Stimulated activated CD8-positive, alpha-beta memory T cell treated with anti-CD3 and anti-CD28 coated beads, Interleukin-12 subunit alpha, Interleukin-12 subunit beta, amount 100 ng/mL, for 24 hours (primary cell): Measurements from ENCODE around the gene MIEF1.
"Not testable (repeated sequence)": the region's sequence is repeated elsewhere in the genome, so short reads cannot be mapped to it uniquely, and the experiment has no call there.

ENCODE experiments used
- DNase-seq: peaks from one replicate; pipeline ENCODE4 v3.0.0-alpha.2; 2020; ENCODE audit errors: extremely low read depth

The MIEF1 gene

DNA sequence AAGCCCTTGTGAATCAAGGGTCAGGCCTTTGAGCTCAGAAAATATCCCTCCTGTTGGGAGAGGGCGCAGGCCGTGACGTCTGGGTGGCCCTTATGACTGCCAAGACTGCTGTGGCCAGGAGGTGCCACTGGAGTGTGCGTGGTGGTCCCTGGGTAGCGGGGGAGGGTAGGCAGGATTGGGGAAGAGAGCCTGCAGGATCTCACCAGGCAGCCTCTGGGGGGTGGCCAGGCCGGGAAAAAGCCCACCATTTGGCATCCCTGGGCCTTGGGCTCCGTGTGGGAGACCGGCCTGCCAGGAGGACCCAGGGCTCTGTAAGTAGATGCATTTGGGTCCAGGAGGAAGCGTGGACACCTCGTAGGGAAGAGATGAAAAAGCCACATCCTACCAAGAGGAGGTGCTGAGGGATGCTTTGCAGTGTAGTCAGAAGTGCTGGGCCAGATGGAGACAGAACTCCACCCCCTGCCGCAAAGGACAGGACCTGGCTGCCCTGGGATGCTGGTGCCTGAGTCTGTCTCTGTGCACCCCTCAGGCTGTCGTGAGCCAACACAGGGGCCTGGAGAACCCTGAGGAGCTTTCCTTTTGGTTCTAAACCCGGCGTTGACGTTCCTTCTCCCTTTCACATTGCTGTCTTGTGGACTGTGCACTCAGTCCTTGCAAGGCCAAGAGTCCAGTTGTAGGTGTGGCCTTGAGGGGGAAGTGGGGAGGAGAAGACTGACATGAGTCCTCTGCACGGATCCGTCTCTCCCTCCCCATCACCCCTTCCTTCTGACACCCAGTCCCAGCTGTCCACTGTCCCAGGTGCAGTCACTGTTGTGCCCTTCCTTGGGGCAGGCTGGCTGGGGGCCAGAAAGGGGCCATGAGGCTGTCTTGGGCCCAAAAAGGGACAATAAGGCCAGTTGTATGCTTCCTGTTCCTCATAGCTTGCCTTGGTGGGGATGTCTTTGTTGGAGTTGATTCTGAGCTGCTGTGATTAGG, 12.7 kb upstream of the MIEF1 start:
- DNase-seq, result no peak

DNA sequence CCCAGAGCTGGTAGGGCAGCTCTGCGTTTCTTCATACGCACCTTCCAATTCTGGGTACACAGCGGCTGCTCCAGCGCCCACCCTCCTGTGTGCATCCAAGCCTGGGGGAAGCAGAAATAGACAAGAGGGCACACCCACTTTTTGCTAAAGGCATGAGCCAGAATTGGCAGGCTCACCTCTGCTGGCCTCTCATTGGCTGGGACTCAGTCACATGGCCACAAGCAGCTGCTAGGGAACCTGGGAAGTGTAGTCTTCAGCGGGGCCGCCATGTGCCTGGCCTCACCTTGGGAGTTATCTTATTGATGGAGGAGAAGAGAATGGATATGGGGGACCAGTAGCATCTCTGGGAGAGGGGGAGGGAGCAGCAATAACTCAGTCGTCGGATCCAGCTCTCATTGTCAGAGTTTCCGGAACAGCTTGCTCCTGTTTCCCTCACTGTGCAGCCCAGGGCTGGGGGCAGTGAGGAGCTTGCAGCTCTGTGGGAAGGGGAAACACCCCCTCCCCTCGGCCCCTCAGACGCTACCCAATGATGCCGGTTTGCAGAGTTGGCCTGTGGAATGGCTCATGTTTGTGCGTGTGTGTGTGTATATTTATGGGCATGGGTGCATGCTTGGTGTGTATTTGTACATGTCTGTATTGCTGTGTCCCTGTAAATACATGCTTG, 11.8 kb upstream of the MIEF1 start:
- DNase-seq, result peak; percentile 62

DNA sequence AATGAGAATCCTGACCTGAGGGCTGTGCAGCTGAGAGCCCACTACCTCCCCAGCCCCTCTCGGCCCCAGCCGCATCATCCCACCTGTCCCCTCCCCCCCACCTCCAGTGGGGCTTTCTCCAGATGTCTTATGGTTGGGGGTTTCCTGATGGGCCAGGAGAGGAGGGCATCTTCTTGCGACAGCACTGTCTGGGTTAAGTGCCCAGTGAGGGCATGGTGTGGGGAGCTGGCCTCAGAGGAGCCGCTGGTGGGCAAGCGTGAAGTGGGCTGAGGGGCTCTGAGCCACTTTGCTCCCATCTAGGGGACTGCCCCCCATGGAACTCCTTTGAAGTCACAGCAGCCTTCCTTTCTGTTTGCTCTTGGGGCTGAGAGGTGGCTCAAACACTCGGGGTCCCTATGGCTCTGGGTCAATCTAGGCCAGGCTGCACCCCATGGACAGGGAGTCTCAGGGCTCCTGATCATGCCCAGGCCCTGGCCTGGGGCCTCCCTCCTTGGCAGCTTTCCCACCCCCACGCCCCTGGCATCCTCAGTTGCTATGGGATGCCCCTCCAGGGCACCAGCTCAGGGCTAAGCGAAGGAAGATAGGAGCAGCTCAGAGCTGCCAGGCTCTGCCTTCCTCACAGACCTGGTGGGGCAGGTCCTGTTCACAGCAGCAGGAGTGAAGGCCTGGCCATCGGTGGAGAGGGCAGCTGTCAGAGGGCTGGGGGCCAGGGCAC, 11.0 kb upstream of the MIEF1 start:
- no peak for DNase-seq

DNA sequence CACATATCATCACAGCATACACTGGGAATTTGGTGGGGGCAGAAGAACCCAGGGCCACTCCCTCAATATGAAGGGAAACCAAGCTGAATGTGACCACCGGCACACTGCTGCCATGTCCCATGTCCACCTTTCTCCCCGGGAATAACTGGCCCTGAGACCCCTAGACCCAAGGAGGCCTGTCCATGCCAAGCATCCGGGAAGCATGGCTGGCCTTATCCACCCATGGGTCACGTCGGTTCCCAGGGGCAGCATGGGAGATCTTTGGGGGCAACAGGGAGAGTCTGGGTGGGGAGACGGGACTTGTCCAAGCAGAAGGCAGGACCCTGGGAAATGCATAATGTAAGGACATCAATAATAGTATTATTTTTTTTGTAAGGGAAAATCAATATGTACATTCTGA, 10.4 kb upstream of the MIEF1 start:
- DNase-seq, result no peak

GRCh38 chr22:39492186-39492585, 9.9 kb upstream of the MIEF1 start:
- DNase-seq, result no peak

DNA sequence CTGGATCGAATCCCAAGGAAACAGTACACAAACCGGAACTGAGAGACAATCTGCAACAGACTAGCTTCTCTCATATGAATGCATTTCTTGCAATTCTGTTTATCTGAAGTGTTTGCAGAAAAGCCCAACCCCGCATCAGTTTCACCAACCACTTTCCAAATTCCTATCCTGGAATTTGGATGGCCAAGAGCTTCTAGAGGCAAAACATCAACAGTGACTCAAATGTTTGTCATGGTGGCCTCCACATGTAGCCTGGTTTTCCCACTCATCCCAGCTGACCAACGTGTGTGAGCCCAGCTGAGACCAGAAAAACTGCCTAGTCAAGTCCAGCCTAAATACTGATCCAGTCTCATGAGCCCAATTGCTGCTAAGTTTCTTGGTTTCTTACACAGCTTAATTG, 8.3 kb upstream of the MIEF1 start:
- no peak for DNase-seq

DNA sequence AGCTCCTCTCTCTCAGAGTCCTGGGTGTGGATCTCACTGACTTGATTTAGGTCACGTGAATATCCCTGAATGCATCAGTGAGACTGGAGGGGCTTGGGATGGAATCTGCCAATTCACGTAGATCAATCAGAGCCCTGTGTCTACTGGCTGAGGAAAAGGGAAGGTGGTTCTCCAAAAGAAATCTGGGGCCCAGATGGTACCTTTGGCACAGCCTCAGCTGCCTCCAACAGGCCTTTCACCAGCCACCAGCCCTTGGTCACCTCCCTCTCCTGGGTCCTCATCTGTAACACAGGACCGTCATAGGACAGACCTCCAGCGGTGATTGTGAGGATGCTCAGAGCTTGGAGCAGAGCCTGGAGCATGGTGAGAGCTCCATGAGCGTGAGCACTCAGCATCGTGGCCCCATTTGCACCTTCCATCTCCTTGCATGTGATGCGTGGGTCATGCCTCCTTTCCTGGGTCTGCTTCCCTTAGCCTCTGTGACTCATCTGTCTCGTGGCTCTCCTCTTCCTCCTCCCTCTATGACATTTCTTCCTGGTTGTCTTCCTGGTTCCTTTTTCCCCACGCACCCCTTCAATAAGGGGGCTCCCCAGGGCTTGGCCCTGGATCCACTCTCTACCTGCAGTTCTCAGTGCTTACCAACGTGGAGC, 7.5 kb upstream of the MIEF1 start:
- no peak for DNase-seq

DNA sequence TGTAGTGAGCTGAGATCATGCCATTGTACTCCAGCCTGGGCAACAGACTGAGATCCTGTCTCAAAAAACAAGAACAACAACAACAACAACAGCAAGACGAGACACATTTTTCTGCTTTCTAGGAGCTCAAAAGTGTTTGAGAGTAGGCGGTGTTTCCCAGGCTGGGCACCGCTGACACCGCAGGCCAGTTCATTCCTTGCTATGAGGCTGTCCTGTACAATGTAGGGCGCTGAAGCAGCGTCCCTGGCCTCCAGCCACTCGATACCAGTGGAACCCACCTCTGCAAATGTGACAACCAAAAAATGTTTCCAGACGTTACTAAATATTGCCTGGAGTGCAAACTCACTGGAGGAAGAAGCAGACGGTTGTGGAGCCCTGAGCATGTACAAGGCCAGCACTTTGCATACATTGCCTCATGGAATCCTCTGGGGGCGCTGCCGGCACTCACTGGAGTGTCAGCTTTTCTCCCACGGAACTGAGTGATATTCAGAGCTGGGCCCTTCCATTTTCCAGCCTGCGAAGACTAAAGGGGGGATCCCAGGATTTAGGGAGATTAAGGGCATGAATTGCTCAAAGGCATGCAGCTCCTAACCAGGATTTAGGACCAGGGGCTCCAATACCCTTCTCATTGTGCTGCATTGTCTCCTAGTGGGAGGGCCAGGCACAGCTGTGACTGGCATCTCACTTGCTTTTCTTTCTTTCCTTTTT, 5.8 kb upstream of the MIEF1 start:
- no peak for DNase-seq

DNA sequence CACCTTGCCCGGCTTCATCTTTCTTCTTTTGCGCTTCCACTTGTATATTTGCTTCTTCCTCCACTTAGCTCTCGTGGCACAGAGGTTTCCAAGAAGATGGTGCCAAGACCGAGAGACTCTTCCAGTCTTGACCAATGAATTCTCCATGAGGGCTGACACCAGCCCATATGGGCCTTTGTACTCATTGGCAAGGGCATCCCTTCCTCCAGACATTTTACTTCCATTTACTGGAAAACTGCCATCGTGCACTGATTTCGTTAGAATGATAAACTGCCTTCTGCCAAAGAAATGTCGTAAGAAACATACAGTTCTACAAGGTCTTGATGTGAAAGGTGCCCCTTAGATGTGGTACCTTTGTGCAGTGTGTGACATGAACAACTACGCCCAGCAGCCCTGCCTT, 4.7 kb upstream of the MIEF1 start:
- DNase-seq, result no peak

DNA sequence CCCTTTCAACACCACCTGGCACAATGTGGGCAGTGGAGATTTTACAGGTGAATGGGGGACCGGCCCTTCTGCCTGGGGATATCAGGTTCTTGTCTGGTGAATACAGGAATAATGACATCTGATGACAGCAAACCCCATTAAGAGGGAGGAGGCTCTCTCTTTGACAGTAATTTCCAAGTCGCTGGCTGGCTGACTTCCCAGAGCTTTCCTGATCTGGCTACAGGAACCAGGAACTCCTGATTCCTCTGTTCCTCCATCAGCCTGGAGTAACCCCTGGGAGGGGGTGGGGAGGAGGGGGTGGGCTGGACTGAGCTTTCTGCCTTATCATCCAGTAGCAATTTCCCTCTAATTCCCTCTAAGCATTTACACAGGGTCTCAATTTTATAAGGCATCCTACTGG, 3.7 kb upstream of the MIEF1 start:
- no peak for DNase-seq

DNA sequence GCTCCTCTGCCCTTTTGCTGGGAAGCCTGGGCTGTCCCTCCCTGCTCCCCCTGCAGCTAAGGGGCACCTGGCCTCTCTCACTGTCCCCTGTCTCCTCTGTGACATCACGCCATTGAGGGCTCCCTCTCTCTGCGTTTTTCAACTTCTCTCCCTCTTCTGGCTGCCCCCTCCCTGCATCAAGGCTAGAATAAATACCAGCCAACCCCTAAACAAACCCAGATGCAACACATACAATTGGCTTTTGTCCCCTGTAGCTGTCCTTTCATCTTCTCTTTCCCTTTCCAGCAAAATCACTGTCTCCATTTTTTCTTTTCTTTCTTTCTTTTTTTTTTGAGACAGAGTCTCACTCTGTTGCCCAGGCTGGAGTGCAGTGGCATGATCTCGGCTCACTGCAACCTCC, 3.3 kb upstream of the MIEF1 start:
- no peak for DNase-seq

DNA sequence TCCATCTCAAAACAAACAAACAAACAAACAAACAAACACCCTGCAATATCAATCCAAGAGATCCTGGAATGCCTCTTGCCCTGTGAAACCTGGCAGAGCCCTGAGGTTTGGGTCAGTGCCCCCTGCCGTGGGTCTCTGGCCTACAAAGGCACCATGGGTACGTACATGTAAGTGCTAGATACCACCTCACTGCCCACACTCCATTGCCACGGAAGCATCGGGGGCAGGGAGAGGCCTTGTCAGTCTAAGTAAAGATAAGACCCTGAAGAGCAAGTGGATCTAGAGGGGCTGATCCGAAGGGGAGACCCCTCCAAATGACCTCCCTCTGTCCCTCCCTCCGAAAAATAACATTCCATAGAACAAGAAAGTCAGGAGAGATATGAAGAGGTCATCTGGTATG, 2.0 kb upstream of the MIEF1 start:
- DNase-seq, result no peak

DNA sequence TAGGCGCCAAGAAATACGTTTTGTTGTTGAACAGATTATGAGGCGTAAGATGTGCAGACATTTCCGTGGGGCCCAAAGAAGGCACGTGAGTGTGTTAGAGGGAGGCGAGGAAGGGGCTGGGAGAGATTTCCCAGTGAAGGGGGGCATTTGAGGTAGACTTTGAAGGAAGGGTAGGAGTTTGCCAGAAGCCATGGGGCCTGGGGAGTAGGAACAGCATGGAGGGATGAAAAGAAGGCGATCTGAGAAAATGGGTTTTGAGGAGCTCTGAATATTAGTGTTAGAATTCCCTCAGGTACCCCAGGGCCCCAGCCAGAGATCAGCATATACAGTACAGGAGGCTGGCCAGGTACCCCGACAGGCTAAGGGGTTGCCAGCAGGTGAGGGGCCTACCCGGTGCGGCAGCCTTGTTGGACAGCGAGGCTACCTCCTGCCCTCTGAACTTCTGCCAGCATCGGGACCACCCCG, 414 bp upstream of the MIEF1 start:
- DNase-seq, result no peak

DNA sequence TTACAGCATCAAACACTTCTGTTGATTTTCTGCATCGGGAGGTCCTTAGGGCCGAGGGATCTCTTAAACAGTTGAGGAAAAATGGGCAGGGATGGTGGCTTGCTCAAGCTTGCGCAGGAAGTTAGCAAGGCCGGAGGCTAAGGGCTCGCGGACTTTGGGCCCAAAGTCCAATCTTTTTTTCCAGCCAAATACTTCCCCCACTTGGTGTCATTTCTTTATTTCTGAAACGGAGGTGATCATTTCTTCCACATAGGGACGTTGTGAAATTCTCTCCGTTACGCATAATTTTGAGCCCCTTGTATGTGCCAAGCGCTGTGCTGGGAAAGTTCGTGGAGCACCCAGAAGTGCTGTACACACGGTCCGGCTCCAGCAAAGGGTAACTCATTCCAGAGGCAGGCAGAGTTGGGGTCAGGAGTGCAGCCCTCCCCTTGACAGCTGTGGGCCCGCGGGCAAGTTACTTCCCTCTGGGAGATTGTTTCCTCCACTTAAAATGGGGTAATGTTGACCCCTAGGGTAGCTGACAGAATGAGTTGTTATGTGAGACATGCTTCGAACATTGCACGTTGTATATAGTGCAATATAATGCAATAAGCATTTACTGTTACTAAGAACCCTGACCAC, 809 bp downstream of the MIEF1 start:
- DNase-seq, result no peak

DNA sequence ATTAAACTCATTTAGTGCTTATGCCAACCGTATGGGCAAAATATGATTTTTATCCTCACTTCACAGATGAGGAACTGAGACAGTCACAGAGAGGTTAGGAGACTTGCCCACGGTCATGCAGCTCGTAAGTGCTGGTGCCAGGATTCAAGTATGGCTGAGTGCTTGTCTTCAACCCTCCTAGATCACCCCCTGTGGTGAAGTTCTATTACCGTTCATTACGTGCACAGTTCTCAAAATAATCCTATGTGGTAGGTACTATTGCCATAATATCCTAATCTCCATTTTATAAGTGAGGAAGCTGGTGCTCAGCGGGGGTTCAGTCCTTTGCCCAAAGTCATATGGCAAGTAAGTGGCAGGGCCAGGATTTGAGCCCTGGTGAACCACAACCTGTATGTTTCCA, 1.5 kb downstream of the MIEF1 start:
- DNase-seq, result no peak

- DNase-seq, result no peak
Measured at GRCh38 chr22:39504071-39504470, 2.0 kb downstream of the MIEF1 start.

- DNase-seq, result not testable (repeated sequence)
Measured at GRCh38 chr22:39507021-39507420, 4.9 kb downstream of the MIEF1 start.

GRCh38 chr22:39508393-39508792, 6.3 kb downstream of the MIEF1 start:
- DNase-seq, result no peak

DNA sequence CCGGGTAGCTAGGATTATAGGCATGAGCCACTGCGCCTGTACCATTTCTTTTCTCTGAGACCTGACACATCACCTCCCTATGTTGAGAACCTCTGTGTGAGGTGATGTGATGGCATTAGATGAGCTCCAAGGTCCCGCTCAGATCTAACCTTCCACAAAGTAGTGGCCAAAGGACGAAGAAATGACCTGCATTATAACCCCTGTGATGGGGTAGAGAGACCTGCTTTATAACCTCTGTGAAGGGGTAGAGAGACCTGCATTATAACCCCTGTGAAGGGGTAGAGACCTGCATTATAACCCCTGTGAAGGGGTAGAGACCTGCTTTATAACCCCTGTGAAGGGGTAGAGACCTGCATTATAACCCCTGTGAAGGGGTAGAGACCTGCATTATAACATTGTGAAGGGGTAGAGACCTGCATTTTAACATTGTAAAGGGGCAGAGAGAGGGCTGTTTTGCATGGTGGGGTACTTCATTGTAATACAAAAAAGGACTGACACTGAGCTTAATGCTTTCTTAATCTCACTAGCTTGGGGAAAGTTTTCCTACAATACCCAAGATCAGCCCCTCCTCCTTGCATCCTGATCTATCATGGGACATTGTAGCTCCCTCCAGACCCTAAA, 8.5 kb downstream of the MIEF1 start:
- DNase-seq, result no peak

DNA sequence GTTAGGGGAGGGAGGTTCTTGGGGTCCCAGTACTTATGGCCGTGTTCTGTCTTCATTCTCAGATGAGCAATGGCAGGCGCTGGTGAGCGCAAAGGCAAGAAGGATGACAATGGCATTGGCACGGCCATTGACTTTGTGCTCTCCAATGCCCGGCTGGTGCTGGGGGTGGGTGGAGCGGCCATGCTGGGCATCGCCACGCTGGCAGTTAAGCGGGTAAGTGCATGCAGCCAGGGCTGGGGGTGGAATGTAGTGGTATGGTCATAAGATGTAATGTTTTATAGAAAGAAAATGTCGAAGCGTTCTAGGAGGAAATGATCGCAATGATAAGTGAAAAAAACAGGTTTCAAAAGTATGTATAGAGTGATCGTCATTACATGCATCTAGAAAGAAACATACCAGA, 9.1 kb downstream of the MIEF1 start:
- no peak for DNase-seq
